Caki2 (cell line): ENCODE measurements around the gene SLC12A6. TPM values are rescaled to one million over a fixed set of nuclear protein-coding genes. Genes with fewer than 3 reads are reported as not detected.

ENCODE experiments used
- DNase-seq: peaks from one replicate; pipeline ENCODE4 v3.0.0-alpha.2; 2015; ENCODE audit warnings: low read depth
- in situ Hi-C: cut with HindIII; loops from 2 replicates; pipeline ENCODE4 v1.10.0; 2016; ENCODE audit warnings: low sequenced_read_pairs, low pct_unique_long_range_greater_than_20kb, mixed read lengths
- total RNA-seq: library from RNA; depleted of rRNA; stranded (reverse); fragments of >200 nt; shearing (Covaris generic); gene quantifications from 2 replicates; pipeline ENCODE4 v1.2.3, GENCODE V29; 2014; ENCODE audit warnings: low replicate concordance

SLC12A6 gene
- total RNA-seq, 1 experiment from 2014 or later: 0.71 TPM

- in situ Hi-C loops: no loop called here
- no peak for DNase-seq
These were observed 40.5 kb downstream of the SLC12A6 start for GRCh38 chr15:34297059-34297458.

GRCh38 chr15:34292621-34293020 lies 45.0 kb downstream of the SLC12A6 start:
- in situ Hi-C loops: no loop called here
- DNase-seq: no peak

GRCh38 chr15:34284937-34285336 lies 52.6 kb downstream of the SLC12A6 start:
- DNase-seq: no peak
- in situ Hi-C loops: no loop called here

DNA sequence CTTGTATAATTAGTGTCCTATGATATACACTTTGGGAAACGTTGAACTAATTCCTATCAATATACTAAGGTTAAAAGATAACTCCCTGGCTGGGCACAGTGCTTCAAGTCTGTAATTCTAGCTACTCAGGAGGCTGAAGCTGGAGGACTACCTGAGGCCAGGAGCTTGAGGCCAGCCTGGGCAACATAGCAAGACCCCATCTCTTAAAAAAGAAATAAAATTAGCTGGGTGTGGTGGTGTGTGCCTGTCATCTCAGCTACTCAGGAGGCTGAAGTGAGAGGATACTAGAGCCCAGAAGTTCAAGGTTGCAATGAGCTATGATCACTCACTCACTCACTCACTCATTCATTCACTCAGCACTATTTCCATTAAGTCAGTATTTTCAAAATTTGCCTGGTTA lies 55.2 kb downstream of the SLC12A6 start:
- in situ Hi-C loops: no loop called here
- no peak for DNase-seq

- in situ Hi-C loops: no loop called here
- no peak for DNase-seq
These were observed 57.4 kb downstream of the SLC12A6 start for GRCh38 chr15:34280193-34280592.

- no peak for DNase-seq
These were observed 58.2 kb downstream of the SLC12A6 start for GRCh38 chr15:34279368-34279767.

GRCh38 chr15:34275721-34276120 lies 61.9 kb downstream of the SLC12A6 start:
- in situ Hi-C loops: no loop called here

More at GRCh38 chr15:34279368-34279767, 58.2 kb downstream of the SLC12A6 start:
- in situ Hi-C loops: no loop called here

DNA sequence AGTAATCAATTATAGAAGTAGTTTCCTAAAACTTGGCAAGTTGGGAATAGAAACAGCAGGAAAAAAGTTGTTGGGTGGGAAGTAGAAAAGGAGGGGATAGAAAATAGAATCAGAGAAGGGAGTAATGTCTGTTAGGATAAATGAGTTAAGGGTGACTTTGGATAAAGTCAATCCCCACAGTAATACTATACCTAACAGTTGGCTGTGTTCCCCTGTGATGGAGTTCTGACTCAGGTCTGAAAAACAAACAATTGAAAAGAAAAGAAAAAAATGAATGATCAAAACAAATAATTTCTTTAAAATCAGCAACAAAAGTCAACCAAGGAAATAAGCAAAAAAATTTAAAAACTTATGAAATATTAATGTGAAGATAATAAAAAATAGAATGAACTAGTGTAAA lies 62.4 kb downstream of the SLC12A6 start:
- no peak for DNase-seq
- in situ Hi-C loops: no loop called here

More at GRCh38 chr15:34275721-34276120, 61.9 kb downstream of the SLC12A6 start:
- DNase-seq: no peak

DNA sequence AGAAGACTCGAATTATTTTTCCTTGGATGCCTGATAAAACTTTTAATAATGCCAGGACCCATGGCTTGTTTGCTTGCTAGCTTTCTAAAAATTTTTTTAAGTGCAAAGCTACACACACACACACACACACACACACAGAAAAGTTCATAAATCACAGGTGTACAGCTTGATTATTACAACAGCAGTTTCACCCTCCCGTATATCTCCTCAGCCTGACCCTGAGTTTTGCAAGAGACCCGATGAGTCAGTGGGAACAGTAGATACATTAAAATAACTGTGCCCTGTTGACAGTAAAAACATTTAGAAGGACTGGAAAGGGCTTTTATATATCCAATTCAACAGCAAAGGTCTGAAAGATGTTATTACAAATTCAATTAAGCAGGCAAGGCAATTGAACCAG lies 66.1 kb downstream of the SLC12A6 start:
- DNase-seq: peak; percentile 7
- in situ Hi-C loops: no loop called here

DNA sequence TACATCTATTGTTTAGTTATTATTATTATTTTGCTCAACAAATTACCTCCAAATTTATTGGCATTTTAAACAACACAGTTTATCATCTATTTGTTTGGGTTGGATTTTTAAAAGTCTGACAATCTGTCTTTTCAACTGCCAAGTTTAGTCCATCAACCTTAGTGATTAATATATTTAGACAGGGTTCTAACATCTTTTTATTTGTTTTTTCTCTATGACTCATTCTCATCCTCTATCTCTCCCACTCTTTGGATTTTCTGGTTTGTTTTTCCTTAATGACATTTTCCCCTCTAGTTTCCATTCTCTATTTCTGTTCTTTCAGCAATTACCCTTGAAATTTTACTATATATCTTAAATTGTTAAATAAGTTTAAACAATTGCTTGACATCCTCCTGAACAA lies 70.8 kb downstream of the SLC12A6 start:
- in situ Hi-C loops: no loop called here
- DNase-seq: no peak

DNA sequence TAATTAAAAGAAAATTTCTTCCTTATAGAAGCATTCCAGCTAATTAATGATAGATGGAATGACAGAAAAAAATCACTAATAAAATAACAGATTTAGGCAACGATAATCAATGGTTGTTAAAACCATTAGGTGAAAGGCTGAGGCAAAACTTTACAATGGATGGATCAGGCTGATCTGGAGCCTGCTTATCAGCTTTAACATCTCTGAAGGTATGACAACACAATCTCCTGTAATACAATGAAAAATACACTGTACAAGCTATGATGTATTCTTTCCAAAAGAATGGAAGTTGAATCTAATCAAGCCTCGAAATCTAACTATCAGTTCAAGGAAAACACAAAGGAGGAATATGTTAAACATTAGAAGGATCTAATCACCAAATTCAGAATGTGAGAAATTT lies 73.5 kb downstream of the SLC12A6 start:
- no peak for DNase-seq
- in situ Hi-C loops: no loop called here

GRCh38 chr15:34262362-34262761 lies 75.2 kb downstream of the SLC12A6 start:
- in situ Hi-C loops: no loop called here
- DNase-seq: no peak

GRCh38 chr15:34259566-34259965 lies 78.0 kb downstream of the SLC12A6 start:
- no peak for DNase-seq
- in situ Hi-C loops: no loop called here

- in situ Hi-C loops: no loop called here
- no peak for DNase-seq
These were observed 79.4 kb downstream of the SLC12A6 start for GRCh38 chr15:34258151-34258550.

GRCh38 chr15:34252545-34252944 lies 85.0 kb downstream of the SLC12A6 start:
- no peak for DNase-seq
- in situ Hi-C loops: no loop called here

- in situ Hi-C loops: no loop called here
- no peak for DNase-seq
These were observed 89.4 kb downstream of the SLC12A6 start for GRCh38 chr15:34248190-34248589.

GRCh38 chr15:34246276-34246976 lies 91.2 kb downstream of the SLC12A6 start:
- DNase-seq: no peak
- in situ Hi-C loops: no loop called here

DNA sequence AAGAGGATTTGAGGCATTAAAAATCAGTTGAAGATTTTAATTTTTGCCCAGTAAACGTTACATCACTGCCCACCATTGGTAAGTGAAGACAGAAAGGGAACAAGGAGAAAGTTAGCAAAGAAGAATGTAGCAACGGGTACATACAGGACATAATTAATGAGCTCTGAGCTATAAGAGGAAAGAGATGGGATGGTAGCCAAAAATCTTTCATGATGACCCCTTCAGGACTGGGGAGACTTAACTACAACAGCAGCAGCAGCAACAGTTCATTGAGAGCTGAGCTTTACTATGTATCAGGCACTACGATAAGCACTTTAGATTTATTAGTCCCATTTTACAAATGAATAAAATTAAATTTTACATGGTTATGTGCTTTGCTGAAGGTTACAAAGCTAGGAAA lies 94.4 kb downstream of the SLC12A6 start:
- no peak for DNase-seq
- in situ Hi-C loops: no loop called here

- in situ Hi-C loops: no loop called here
- no peak for DNase-seq
These were observed 95.3 kb downstream of the SLC12A6 start for GRCh38 chr15:34242331-34242710.
